ENCODE data around the gene JAG2. TPM values are rescaled to one million over a fixed set of nuclear protein-coding genes. Genes with fewer than 3 reads are reported as not detected.

JAG2 gene

GRCh38 chr14:105094193-105094907 is 74.2 kb downstream of the JAG2 start:
- Histone ChIP-seq H3K9me3 (replicated peaks; ENCODE audit: low read length) (peaks cover 2% of the 10 kb centered on the region), H3K4me3 (ENCODE audit: low read length) (peak overlapping the region; percentile 75), H3K27me3 (ENCODE audit: control insufficient read depth, insufficient read depth, low read length) (peaks cover 9% of the 10 kb centered on the region), H3K9ac (ENCODE audit: low read depth, low read length) (peak overlapping the region; percentile 82), H3K4me1 (ENCODE audit: control insufficient read depth, insufficient read depth, low read length) (peaks cover 38% of the 10 kb centered on the region), H3K4me2 (ENCODE audit: low read length) (peak overlapping the region; percentile 85), H3K36me3 (ENCODE audit: insufficient read depth, low read length) (no peaks in the 10 kb centered on the region)

DNA sequence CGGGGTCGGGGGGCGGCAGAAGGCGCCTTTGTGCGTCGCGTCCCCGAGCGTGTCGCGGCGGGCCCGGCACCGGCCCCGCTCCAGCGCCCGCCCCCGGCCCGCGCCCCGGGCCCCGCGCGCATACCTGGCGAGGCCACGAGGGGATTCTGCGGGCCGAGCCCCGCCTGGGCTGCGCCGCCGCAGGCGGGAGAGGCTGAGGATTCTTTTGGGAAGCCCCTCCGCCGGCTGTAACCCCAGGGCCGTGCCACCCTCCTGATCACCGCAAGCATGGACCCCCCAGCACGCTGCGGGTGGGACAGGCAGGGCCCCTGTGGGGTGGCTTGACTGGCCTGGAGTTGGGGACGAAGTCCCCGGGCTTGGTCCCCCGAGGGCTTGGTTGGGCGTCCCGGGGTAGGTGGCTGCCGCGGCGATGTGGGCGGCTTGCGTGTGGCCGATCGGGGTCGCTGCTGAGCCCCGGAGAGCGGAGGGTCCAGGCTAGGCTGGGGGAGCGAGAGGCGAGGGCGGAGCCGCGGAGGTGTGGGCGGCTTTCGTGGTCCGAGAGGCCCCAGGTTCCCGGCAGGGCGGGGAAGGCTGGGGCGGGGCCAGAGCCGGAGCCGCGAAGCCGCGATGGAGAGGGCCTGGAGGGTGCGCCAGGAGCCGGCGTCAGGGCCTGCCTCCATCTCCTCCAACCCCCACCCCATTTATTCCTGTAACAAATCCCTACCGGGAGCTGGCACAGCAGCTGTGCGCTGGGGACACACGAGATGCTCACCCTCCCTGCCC is 75.0 kb downstream of the JAG2 start:
- Histone ChIP-seq H3K4me3 (ENCODE audit: low read length) (peak overlapping the region; percentile 75), H3K27me3 (ENCODE audit: control insufficient read depth, insufficient read depth, low read length) (peaks cover 6% of the 10 kb centered on the region), H3K9me3 (replicated peaks; ENCODE audit: low read length) (no peaks in the 10 kb centered on the region), H3K9ac (ENCODE audit: low read depth, low read length) (peak overlapping the region; percentile 82), H3K4me1 (ENCODE audit: control insufficient read depth, insufficient read depth, low read length) (peaks cover 45% of the 10 kb centered on the region), H3K4me2 (ENCODE audit: low read length) (peak overlapping the region; percentile 85), H3K36me3 (ENCODE audit: insufficient read depth, low read length) (no peaks in the 10 kb centered on the region)

GRCh38 chr14:105093038-105093430 is 75.5 kb downstream of the JAG2 start:
- peak overlapping the region; percentile 85 for H3K4me2 ChIP-seq (ENCODE audit: low read length)
- H3K36me3 ChIP-seq (ENCODE audit: insufficient read depth, low read length), result no peaks in the 10 kb centered on the region
- no peaks in the 10 kb centered on the region for H3K9me3 ChIP-seq (replicated peaks; ENCODE audit: low read length)
- peak overlapping the region; percentile 82 for H3K9ac ChIP-seq (ENCODE audit: low read depth, low read length)
- H3K27me3 ChIP-seq (ENCODE audit: control insufficient read depth, insufficient read depth, low read length), result peaks cover 4% of the 10 kb centered on the region
- H3K4me3 ChIP-seq (ENCODE audit: low read length), result peak overlapping the region; percentile 75
- H3K4me1 ChIP-seq (ENCODE audit: control insufficient read depth, insufficient read depth, low read length), result peaks cover 50% of the 10 kb centered on the region

DNA sequence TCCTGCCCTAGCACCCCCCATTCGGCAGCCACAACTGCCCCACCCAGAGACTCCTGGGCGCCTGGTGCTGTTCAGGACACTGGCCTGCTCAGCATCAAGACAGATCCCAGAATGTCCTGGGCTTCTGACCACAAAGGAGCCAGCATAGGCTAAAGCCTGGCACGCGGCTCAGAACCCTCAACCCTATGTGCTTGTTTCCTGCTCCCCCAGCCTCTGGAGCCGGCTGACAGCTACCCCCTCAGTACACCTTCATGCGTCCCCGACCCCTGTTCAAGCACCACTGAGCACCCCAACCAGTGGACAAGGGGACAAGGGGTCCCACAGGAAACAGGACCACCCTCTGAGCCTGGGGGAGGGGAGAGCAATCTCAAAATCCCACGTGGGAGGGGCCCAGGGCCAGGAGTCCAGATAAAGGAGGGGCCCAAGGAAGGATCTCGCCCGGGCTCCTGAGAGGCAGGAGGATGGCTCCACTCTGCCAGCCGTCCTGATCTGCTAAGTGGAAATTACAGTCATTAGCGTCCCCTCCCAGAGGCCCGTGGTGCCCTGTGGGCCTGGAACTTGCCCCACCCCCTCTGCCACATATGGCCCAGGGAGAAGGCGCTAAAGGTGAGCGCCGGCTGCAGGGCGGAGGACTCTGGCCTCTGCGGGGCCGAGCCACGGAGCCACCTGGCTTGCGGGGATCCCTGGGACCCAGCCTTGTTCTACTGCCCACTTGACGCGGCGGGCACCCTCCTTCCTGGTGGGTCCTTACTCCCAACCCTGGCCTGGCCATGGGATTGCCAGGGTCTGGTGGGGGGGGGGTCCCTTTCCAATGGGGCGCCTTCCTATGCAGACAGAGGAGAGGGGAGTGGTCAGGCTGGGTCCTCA is 76.2 kb downstream of the JAG2 start:
- peak overlapping the region; percentile 50 for H3K9ac ChIP-seq (ENCODE audit: low read depth, low read length)
- H3K27me3 ChIP-seq (ENCODE audit: control insufficient read depth, insufficient read depth, low read length), result peaks cover 4% of the 10 kb centered on the region
- peaks cover 57% of the 10 kb centered on the region for H3K4me1 ChIP-seq (ENCODE audit: control insufficient read depth, insufficient read depth, low read length)
- no peaks in the 10 kb centered on the region for H3K9me3 ChIP-seq (replicated peaks; ENCODE audit: low read length)
- peak overlapping the region; percentile 75 for H3K4me3 ChIP-seq (ENCODE audit: low read length)
- no peaks in the 10 kb centered on the region for H3K36me3 ChIP-seq (ENCODE audit: insufficient read depth, low read length)
- H3K4me2 ChIP-seq (ENCODE audit: low read length), result peak overlapping the region; percentile 85

DNA sequence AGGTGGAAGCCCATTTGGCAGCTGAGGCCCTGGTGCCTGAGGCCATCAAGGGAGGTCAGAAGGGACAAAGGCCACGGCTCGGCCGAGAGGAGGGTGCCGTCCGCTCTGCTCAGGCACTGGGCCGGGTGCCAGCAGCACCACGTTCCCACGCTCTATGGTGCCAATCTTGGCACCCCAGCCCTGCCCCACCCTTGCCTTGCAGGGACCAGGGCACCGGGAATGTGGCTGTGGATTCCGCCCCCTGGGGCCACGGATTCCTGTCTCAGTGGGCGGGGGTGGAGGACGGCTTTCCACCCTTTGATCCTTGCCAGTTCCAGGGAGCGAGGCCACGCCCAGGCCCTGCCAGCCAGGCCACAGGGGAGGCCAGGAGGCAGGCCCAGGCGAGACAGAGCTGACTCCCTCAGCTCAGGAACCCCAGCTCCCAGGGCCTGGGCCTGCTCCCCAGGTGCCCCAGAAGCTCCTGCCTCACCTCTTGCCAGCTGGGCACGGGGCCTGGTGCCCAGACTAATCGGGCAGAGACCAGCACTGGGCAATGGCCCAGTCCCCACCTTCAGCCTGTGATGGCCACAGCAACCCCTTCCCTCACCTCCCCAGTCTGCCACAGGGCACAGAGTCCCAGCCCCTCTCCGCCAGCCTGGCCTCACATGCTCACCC is 76.9 kb downstream of the JAG2 start:
- no peaks in the 10 kb centered on the region for H3K9me3 ChIP-seq (replicated peaks; ENCODE audit: low read length)
- peak overlapping the region; percentile 44 for H3K4me3 ChIP-seq (ENCODE audit: low read length)
- H3K27me3 ChIP-seq (ENCODE audit: control insufficient read depth, insufficient read depth, low read length), result no peaks in the 10 kb centered on the region
- no peaks in the 10 kb centered on the region for H3K36me3 ChIP-seq (ENCODE audit: insufficient read depth, low read length)
- H3K4me1 ChIP-seq (ENCODE audit: control insufficient read depth, insufficient read depth, low read length), result peaks cover 63% of the 10 kb centered on the region
- H3K4me2 ChIP-seq (ENCODE audit: low read length), result peak overlapping the region; percentile 85
- H3K9ac ChIP-seq (ENCODE audit: low read depth, low read length), result peak overlapping the region; percentile 44

GRCh38 chr14:105091054-105091516 is 77.5 kb downstream of the JAG2 start:
- Histone ChIP-seq H3K4me2 (ENCODE audit: low read length) (peak overlapping the region; percentile 85), H3K27me3 (ENCODE audit: control insufficient read depth, insufficient read depth, low read length) (no peaks in the 10 kb centered on the region), H3K36me3 (ENCODE audit: insufficient read depth, low read length) (no peaks in the 10 kb centered on the region), H3K4me3 (ENCODE audit: low read length) (no peak overlapping the region), H3K4me1 (ENCODE audit: control insufficient read depth, insufficient read depth, low read length) (peaks cover 66% of the 10 kb centered on the region), H3K9ac (ENCODE audit: low read depth, low read length) (no peak overlapping the region), H3K9me3 (replicated peaks; ENCODE audit: low read length) (no peaks in the 10 kb centered on the region)

Small RNA genes lying within 50 kb of the gene (small RNA-seq; reads per million reads assigned to genes)
- gene AL512356.2, result not detected
- not detected for gene MIR6765
